HTR-8/SVneo (cell line): ENCODE data around the gene RNF217.
"Not testable (repeated sequence)": the region's sequence is repeated elsewhere in the genome, so short reads cannot be mapped to it uniquely, and the experiment has no call there.

Experiments used
- DNase-seq: peaks from one replicate; pipeline ENCODE4 v3.0.0; 2011; ENCODE audit warnings: low spot score, mixed read lengths; ENCODE audit not compliant: insufficient read length
- FAIRE-seq: peaks from 2 replicates; lab custom pipeline; 2011; peaks lifted over from hg19 to GRCh38; lab: Jason Lieb, UNC

Gene RNF217

DNA sequence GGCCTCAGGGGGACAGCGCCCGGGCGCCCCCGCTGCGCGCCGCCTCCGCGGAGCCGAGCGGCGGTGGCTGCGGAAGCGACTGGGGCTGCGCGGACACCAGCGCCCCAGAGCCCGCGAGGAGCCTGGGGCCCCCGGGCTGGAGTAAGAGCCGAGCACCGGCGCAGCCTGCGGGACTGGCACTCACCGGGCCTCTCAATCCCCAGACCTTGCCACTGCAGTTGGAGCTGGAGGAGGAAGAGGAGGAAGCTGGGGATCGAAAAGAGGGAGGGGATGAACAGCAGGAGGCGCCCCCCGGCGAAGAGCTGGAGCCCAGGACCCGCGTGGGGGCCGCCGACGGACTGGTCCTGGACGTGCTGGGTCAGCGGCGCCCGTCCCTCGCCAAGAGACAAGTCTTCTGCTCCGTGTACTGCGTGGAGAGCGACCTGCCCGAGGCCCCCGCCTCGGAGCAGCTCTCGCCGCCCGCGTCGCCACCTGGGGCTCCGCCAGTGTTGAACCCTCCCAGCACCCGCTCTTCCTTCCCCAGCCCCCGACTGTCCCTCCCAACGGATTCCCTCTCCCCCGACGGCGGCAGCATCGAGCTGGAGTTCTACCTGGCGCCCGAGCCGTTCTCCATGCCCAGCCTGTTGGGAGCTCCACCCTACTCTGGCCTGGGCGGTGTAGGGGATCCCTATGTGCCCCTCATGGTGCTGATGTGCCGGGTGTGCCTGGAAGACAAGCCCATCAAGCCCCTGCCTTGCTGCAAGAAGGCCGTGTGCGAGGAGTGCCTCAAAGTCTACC, 590 bp downstream of the RNF217 start:
- peak; percentile 55 for FAIRE-seq
- peak; percentile 12 for DNase-seq

DNA sequence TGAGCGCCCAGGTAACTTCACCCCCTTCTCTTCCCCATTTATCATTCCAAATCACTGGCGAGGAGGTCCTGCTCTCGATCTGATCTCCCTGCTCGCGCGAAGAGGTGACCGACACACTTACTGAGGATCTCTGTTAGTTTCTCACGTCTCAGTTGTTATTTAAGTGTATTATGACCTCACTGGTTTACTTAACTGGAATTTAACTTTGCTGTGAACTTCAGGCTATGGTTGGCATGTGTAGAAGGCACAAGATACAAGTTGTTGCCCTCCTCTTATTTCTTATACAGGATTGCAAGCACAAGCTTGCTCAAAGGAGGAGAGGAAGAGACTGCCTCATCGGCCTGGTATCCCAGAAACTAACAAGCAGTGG, 1.2 kb downstream of the RNF217 start:
- peak; percentile 19 for DNase-seq
- peak; percentile 9 for FAIRE-seq

DNA sequence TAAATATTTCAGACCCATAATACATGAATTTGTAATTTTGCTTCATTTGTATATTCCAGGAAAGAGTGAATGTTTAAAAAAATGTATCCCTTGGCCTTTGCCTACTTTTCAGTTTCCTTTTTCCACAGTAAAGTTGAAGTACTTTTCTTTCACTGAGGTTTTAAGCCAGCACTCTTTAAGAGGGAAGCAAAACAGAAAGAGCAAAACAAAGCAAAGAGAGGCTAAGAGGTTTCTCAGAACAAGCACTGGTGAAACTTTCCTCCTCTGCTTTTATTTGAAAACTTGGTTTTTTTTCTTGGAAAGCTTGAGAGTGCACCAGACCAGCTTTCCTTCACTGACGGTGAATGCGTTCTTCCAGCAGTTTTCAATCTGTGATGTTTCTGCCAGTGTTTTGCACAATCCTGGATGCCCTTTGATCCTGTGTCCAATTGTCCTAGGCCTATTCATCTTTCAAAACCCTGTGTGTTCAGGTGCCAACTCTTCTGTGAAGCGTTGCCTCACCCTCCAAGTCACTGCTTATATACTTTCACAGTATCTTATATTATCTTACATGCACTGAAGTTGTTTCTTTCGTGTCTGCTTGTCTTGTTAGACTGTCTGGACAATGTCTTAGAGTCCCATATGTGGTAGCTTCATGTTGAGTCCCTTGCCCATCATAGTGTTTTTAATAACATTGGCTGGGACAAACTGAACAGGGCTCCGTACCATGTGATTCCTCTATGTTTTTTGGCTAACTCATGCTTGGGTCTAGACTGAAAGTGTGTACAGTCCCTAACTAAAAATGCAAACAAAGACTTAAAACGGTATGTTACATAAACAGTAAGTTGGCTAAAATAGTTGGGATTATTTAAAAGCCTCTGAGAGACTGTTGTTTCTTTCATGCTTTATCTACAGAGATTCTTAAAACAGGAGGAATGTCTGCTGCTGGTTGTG, 1.9 kb downstream of the RNF217 start:
- FAIRE-seq (peak; percentile 28), DNase-seq (no peak)

DNA sequence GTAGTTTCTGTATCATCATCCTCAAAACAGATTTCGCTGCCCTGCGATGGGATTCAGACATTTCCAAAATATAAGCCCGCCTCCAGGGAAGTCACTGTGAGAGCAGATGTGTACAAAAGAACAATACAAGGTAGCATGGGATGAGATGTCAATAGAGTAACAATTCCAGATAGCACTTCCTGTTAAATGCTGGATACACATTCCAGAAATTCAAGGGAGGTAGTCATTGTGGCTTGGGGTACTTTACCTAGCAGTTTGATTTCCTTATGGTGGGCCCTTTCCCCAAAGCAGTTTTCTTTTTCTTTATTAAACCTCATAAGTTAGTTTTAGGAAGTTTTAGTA, 2.5 kb downstream of the RNF217 start:
- FAIRE-seq: peak; percentile 70
- peak; percentile 23 for DNase-seq

DNA sequence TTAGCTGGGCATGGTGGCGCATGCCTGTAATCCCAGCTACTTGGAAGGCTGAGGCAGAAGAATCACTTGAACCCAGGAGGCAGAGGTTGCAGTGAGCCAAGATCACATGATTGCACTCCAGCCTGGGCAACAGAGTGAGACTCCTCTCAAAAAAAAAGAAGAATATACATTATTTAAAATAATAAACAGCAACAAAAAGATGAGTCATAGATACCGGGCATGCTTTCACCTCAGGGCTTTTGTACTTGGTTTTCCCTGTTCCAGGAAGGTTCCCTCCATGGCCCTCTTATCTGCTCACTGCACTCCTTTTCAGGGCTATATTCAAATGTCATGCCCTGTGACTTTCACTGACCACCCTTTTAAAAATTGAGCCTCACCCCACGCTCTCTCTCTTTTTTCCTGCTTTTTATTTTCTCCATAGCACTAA, 3.2 kb downstream of the RNF217 start:
- not testable (repeated sequence) for FAIRE-seq, DNase-seq

DNA sequence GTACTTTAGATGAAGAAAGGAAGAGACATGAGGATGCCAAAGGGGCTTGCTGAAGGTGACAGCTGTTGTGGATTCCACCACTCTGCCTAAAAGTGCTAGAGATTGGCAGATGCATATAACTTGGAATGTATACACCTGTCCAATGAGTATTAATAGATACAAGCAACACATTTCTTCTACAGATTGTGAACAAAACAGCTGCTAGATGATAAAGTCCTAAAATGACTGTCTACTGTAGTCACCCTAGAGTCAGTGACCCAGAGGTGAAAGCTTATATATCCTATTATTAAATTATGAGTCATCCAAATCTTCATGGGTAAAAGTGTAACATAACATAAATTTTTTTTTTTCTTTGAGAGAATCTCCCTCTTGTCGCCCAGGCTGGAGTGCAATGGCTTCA, 5.2 kb downstream of the RNF217 start:
- FAIRE-seq (no peak), DNase-seq (peak; percentile 21)

DNA sequence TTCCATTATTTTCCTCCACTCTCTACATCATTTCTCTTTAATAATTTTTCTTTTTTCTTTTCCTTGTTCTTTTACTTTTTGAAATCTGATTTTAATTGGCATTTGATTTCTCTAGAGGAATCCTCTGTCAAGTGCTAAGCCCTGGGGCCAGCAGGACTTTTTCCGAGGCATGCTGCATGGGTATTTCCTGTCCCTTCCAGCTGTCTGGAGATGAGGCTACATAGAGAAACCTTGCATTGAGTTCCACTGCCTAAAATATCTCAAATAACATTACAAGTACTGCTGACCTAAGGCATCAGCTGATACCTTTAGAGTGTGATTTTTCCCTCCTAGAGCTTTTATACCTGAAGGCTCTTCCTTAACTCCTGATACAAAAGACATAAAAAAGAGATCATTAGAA, 6.2 kb downstream of the RNF217 start:
- peak; percentile 23 for DNase-seq
- FAIRE-seq: no peak

DNA sequence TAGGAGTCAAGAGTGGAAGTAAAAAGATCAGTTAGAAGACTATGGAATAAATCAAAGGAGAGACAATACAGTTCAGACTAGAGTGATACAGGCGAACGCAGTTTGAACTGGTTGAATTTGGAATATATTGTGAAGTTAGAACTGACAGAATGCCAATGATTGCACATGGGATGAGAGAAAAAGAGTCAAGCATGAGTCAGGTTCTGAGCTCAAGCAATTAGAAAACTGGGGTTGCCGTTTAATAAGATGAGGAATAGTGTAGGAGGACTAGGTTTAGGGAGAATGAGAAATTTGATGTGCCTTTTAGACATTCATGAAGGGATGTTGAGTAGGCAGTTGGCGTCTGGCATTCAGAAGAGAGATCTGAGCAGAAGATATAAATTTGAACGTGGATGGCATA, 8.0 kb downstream of the RNF217 start:
- DNase-seq (no peak), FAIRE-seq (no peak)

DNA sequence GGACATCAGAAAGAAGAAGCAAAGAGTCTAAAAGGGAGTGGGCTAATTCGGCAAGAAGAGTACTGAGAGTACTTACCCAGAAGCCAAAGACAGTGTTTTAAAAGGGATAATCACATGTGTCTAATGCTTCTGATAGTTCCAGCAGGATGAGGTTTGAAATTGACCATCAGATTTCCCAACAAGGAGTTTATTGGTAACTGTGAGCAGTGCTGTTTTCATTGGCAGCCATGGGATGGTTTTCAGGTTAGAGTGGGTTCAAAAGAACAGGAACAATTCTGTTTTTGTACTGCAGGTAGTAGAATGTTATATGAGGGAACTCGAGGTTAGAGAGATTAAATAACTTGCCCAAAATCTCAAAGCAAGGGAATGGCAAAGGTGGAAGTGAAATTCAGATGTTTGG, 8.5 kb downstream of the RNF217 start:
- no peak for FAIRE-seq

DNA sequence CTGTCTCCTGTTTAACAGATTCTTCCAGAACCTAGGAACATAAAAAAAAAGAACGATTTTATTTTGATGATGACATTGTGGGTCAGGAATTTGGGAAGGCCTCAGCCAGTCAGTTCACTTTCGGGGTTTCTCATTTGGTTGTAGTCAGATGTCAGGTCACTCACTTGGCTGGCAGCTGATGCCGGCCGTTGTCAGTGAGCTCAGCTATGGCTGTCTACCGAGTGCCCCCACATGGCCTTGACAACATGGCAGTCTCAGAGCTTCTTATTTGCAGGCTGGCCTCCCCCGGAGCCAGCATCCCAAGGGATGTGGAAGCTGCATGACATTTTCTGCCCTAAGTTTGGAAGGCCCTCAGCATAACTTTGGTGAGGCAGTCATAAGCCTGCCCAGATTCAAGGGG, 11.5 kb downstream of the RNF217 start:
- DNase-seq: no peak
- FAIRE-seq: no peak

More for the DNA sequence above, 8.5 kb downstream of the RNF217 start:
- DNase-seq: no peak

DNA sequence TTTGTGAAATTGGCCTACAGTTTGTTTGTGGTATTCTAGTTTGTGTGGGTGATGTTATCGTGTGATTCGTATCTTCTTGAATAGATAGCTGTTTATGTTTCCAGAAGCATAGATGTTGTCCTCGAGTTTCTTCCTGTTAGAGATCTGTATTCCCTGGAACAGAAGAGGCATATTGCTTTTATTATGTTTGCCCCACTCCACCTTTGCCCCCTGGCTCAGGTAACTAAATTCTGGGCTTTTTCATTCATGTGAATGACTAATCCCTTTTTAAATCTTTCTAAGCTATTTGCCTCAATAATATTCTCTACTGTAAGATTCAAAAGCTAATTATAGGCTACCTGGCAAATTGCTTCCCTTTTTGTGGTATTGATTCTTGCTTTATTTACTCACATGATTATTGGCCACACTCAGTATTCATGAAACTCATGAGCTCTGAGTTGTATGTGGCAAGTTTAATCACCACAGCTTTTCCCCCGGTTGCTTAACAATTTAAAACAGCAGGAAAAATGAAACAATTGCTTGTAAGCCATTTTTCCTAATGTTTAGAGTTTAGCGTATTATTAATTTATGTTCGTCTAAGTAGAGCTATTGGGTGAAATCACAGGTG, 12.6 kb downstream of the RNF217 start:
- FAIRE-seq (no peak), DNase-seq (no peak)

DNA sequence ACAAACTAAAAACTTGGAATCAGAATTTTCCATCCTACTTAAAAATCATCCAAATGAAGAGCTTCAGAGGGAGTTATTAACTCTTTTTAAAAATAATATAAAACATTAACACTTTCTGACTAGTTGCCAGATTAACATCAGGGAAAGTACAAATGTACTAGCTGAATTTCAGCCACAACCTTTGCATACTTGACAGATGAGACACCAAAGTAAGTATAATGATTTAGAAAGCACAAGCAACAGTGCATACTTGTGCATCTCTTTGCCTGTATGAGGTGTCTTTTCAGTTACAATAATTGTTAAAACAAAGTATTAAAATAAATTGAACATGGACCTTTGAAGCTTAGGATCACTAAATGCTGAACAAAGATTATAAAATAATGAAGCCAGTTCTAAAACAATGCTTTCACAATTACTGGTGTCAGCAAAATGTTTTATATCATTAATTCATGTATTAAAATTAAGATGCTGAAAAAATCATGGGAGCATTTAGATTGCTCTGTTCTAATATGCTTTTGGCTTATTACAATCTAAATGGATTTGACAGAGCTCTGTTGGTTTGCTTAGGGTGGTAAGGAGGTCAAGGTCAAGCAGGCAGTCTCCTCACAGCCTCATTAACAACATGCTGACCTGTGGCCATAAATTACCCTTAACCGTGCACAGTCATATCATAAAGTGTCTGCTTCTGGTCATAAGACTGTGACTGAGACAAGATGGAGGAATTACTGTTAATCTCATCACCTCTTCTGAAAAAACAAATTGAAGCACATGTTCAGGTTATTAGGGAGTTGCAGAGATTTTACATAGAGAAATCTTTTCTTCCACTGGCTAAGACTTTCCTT, 15.1 kb downstream of the RNF217 start:
- FAIRE-seq: no peak
- no peak for DNase-seq

DNA sequence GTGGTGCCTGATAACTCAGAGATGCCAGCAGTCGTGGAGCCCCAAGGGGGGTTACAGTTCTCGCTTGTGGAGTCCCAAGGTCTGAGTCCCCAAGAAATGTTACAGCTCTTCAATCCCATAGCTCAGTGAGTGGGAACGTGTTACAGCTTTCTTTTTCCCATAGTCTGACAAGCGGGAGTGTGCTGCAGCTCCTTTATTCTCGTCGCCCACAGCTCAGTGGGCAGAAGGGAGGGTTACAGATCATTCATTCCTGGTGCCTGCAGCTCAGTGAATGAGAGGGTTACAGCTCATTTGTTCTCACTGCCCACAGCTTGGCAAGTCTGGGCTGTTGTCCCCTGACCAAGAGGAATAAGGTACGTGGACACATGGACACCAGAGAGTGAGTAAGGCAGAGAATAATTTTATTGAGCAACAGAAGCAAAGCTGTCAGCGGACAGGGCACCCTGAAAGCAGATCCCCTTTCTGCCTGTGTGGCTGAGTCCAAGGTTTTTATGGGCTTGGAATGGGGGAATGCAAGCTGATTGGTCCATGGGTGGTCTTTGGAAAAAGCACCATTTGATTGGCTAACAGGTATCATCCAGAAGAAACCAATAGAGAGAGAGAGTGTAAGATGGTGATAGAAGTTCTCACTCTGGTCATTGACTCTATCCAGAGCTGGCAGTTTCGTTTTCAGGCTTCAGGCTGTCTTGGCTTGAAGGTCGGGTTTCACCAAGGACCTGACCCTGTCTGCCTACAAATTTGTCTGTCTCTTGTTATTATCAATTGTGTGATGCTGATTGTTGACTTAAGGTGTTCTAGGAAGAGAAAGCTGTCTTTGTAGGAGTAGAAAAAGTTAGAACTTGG, 16.4 kb downstream of the RNF217 start:
- DNase-seq (no peak), FAIRE-seq (no peak)

DNA sequence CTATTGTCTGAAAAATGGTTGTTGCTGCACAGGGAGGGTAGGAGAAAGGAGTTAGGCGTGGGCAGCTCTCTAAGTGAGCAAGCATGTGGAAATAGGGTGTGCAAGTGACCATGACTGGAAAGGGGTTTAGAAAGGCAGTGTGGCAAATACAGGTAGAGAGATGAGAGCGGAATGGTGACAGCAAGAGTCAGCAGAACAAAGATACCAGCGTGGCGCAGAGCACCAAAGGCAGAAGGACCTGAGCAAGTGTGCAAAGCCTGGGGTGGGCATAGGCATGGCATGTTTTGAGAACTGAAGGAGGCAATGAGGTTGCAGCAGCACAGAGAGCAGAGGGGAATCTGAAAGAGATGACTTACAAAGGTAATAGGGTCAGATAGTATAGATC, 17.0 kb downstream of the RNF217 start:
- DNase-seq (no peak), FAIRE-seq (peak; percentile 40)

DNA sequence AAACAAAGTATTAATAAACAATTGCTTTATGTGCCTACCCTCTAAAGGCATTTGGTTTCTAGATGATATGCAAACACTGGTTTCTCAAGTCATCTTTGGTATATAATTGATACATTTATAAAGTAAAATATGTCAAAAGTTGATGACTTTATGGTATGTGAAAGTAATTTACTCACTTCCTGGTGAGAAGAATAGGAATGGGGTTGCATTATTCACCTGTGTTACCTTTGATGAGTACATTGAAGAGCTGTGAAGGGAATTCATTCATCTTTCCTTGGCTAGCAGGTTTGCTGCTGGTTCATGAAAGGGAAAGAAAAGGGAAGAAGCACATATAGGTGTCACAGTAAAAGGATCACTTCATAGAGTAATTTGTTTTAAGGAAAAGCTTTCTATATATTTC, 20.4 kb downstream of the RNF217 start:
- no peak for DNase-seq
- FAIRE-seq: no peak

DNA sequence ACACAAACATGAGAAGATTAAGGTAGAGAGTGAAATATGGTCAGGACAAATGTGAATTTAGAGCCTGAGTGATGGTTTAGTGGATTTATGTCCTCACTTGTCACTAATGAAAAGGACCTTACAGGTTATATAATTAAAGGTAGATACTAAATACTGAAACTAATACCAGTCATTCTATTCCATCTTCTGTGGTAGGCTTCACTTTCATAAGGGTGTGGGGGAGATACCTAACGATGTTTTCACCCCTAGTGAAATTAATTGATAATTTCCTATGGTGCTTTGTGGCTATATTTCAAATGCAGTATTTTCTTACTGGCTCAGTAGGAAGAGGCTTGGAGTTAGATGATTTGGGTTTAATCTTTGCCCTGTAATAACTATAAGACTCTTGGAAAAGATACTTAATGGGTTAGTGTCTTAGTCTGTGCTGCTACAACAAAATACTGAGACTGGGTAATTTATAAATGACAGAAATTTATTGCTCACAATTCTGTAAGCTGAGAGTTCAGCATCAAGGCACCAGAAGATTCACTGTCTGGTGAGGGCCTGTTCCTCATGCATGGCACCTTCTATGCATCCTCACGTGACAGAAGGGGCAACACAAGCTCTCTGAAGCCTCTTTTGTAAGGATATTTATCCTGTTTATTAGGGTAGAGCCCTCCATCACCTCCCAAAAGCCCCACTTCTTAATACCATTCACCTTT, 21.3 kb downstream of the RNF217 start:
- DNase-seq: no peak
- no peak for FAIRE-seq

DNA sequence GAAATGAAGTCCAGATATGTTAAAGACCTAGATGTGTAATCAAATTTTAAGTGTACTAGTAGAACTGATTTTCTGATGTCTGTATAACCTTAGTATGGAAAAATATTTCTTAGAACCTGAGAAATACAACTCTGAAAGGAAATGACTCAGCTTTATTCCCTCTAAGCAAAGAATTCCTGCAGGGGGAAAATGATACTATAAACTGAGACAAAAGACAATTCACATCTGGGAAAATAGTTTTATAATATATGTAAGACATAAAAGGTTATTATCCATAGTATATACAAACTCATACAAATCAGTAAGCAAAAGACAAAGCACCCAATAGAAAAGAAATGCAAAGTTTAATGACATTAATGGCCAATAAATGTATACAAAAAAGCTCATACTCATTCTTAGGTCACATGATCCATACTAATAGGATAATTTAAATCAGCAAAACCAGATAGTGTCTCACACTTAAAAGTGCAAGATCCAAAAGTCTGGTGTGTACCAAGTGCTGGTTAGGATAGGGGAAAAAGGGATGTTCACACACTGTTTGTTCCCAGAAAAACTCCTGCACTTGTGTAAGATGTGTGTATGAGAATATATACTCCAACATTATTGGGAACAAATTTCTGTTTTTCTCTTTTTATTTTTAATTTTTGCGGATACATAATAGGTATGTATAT, 22.6 kb downstream of the RNF217 start:
- DNase-seq: peak; percentile 31
- no peak for FAIRE-seq

DNA sequence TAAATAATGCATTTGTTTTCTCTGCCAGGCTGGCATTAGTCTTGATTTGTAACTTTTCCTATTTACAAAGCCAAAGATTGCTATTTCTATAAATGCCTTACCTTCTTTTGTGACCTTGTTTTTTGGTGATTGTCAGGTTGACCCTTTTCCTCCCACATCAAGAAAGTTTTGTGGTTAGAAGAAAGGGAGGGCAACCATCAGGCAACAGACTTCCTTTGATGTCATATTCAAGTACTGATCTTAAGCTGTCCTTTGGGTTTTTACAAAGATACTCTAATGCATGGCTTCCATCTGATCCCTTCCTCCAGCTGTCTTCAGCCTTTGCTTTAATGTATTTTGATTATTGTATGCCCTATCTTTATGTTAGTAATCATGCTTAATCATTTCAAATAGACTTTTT, 23.9 kb downstream of the RNF217 start:
- DNase-seq: no peak
- no peak for FAIRE-seq
